Kidney glomerular epithelial cell (primary cell): ENCODE data around the gene COL28A1.
A peak's percentile ranks its signal among the peaks of the same experiment; 100 is the strongest.

ENCODE experiments used
- DNase-seq: peaks from one replicate; lab custom pipeline; 2025; lab: John Stamatoyannopoulos, UW

COL28A1 gene

DNA sequence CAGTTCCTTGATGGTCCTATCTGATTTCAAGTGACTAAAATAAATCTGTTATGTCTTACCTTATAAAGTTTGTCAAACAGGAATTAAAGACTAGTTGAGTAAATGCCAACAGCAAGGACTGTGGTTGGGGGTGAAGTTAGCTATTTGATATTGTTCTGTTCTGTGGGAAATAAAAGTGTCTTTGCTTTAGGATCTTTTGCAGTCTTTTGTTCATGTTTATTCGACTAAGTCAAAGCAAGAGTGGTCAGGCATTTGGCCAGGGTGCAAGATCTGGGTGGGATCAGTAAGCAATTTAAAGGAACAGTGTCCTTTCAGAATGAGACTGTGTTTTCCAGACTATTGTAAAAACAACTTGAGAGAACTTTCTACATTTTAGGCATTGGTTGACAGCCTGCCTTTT is at the start of gene COL28A1:
Gene COL28A1 (minus strand): TSS at position 183 of the 400 bp plus-strand sequence. CDS start 2,998 bp downstream, outside the sequence.
- DNase-seq = peak; percentile 21

DNA sequence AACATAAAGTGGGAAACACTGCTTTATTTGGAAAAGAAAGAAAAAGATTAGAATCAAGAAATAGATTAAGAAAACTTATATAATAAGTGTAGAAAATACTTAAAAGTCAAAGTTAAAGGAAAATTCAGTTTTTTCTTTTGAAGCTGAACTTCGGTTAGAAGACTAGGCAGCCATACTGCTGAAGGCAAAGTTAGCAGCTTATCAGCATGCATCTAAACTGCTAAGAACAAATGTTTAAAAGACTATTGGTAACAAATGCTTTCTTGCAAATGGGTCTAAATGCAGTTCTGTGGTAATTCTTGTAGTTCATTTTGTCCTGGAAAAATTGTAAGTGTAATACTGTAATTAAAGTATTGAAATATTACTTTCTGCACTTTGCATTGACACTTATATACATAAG is 49.0 kb upstream of the COL28A1 start:
- DNase-seq = no peak

- no peak for DNase-seq
Observed at GRCh38 chr7:7583731-7584130, 48.1 kb upstream of the COL28A1 start.

GRCh38 chr7:7582596-7582995 is 46.9 kb upstream of the COL28A1 start:
- no peak for DNase-seq

DNA sequence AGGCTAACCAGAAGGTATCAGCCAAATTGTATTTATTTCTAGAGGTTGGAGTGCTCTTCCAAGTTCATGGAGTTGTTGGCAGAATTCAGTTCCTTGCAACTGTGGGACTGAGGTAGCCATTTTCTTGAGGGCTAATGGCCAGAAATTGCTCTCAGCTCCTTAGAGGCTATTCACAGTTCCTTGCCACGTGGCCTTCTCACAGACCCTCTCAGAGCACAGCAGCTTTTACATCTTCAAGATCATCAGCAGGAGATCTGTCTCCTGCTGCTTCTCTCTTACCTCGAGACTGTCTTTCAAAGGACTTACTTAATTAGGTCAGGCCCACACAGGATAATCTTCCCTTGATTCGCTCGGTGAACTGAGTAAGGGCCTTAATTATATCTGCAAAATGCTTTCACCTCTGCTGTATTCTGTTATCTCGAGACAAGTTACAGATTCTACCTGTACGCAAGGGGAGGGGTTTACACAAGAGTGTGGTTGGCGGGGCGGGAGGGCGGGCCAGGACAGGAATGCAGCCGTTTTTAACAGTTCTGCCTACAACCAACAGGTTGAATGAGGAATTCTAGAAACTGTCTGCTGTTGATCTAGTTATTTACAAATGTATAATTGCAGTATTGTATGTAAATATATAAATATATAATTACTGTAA is 46.0 kb upstream of the COL28A1 start:
- DNase-seq = no peak

DNA sequence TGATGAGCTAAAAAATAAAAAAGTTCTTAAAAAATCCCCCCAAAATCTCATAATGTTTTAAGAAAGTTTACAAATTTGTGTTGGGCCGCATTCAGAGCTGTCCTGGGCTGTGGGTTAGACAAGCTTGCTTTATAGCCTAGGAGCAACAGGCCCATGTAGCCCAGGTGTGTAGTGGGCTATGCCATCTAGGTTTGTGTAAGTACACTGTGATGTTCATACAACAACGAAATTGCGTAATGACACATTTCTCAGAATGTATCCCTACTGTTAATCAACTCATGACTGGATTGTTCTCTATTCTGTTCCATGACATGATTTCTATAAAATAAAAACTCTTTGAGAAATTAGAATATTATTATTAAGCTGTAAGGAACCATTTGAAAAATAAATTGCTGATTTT is 44.0 kb upstream of the COL28A1 start:
- DNase-seq = no peak

- no peak for DNase-seq
Observed at GRCh38 chr7:7577888-7578287, 42.2 kb upstream of the COL28A1 start.

- no peak for DNase-seq
Observed at GRCh38 chr7:7576344-7576743, 40.7 kb upstream of the COL28A1 start.

DNA sequence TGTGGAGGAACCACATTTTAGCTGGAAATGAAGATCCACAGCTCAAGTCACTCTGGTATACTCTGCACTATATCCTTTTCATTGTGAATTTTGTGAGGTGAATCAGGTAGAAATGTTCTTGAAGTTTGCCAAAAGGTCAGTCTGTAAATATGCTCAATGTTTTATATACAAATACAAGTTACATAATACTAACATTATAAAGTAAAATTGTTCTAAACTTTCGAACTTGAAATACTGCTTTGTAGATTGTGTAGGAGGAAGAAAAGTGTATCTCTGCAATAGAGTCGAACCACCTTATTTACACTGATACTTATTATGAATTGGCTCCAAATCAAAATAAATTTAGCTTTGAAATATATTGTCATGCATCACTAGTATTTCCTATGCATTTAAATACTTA is 38.0 kb upstream of the COL28A1 start:
- no peak for DNase-seq

DNA sequence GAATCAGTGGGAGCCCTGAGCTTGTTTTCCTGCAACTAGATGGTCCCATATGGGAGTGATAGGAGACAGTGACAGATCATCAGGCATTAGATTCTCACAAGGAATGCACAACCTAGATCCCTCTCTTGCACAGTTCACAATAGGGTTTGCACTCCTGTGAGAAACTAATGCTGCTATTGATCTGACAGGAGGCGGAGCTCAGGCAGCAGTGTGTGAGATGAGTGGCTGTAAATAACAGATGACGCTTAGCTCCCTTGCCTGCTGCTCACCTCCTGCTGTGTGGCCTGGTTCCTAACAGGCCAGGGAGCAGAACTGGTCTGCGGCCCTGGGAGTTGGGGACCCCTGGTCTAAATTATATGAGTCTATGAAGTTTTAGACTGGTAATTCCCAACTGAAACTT is 34.9 kb upstream of the COL28A1 start:
- no peak for DNase-seq

DNA sequence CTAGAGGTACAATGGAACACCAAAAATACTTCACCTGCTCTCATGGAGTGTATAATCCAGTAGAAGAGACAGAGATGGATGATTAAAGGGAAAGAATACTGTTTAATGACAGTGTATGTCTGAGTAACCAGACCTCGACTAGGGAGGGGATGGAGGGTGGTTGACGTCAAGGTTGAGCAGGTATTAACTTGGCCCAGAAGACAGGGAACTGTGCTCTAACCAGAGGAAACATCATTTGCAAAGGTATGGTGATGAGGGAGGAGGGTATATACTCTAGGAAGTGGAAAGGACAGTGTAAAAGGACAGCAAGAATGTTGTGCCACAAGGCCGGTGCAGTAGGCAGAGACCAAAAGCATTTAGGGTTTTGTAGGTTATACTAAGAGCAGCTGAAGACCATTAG is 33.9 kb upstream of the COL28A1 start:
- no peak for DNase-seq

- no peak for DNase-seq
Observed at GRCh38 chr7:7569081-7569527, 33.4 kb upstream of the COL28A1 start.

DNA sequence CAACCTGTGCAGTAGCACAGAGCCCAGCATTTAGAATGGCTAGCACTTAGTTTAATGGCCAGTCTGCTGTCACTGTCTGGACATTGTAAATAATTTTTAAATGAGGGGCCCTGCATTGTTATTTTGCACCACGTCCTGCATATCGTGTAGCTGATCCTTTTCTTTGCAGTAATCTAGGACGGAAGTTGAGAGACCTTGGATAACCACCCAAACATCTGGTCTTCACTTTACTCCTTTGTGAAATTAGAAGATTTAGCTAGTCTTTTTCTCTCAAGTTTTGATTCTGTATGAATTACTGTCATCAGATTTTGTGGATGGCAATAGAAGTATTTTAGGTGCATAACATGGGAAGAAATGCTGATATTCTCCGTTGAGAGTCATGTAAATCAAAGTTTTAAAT is 32.9 kb upstream of the COL28A1 start:
- DNase-seq = no peak

GRCh38 chr7:7567898-7568531 is 32.3 kb upstream of the COL28A1 start:
- no peak for DNase-seq

DNA sequence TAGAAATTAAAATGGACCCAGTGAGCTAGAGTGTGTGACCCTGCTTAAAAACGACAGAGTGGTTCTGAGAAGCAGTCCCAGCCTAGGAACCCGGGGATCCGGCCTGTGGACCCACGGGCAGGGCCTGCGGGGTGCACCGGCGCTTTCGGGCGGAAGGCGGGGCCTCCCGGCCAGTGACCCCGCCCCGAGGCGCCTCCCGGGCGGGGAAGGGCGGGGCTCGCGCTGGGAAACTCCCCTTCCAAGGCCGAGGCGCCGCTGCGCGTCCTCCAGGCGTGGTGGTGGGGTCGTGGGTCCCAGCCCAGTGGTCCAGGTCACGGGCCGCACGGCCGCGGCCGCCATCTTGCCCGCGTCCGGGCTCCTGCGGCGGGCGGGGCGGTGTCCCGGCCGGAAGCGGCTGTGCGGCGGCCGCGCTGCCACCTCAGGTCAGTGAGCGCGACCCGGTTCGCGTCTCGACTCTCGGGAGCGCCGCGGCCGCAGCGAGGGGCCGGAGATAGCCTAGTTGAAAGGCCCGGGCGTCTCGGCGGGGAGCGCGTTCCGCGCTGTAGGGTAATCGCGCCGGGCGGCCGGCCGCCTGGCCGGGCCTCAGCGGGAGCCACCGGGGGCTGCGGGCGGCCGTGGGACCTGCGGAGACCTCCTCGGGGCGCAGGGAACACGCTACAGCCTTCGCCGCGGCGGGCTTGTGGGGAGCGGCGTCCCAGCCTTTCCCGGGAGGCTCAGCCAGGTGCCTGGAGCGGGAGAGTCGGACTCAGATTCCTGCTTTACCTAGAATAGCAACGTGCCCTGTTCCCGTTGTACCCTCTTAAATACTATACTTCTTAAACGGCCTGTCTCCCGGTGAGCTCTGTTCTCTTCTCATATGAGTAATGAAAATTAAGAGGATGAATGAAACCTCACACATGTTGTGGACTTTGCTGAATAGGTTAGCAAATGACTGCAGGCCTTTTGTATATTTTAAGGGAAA is 31.3 kb upstream of the COL28A1 start, which contains the start of gene MIOS:
Gene MIOS (plus strand): TSS at position 234 of the 961 bp plus-strand sequence. CDS start 5,592 bp downstream, outside the sequence.
- peak; percentile 87 for DNase-seq

DNA sequence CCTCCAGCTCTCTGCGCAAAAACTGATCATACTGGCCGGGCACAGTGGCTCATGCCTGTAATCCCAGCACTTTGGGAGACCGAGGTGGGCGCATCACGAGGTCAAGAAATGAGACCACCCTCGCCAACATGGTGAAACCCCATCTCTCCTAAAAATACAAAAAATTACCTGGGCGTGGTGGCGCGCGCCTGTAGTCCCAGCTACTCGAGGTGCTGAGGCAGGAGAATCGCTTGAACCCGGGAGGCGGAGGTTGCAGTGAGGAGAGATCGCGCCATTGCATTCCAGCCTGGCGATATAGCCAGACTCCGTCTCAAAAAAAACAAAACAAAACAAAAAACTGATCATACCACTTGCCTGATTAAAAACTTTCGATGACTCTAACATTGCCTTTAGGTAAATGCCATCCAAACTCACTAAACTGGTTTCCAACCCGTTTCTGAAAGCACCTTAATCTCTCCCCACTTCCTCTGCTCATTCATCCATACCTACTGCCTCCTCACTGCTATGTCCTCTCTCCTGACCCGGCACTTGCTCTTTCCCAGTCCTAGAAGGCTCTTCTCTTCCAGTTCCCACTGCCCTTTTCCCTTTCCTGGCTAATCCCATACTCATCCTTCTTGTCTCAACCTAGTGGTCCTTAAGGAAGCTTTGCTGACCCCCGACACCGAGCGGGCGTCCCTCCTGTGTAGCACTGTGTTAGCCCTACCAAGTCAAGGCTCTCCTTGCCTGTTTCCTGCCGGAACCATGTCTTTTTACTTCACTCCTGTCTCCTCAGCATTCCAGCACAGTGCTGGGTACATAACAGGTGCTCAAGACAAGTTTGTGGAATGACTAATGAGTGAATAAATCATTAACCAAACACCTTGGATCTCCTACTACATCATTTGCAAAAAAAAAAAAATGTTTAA is 30.3 kb upstream of the COL28A1 start:
- peak; percentile 87 for DNase-seq

GRCh38 chr7:7565018-7565680 is 29.5 kb upstream of the COL28A1 start:
- no peak for DNase-seq

DNA sequence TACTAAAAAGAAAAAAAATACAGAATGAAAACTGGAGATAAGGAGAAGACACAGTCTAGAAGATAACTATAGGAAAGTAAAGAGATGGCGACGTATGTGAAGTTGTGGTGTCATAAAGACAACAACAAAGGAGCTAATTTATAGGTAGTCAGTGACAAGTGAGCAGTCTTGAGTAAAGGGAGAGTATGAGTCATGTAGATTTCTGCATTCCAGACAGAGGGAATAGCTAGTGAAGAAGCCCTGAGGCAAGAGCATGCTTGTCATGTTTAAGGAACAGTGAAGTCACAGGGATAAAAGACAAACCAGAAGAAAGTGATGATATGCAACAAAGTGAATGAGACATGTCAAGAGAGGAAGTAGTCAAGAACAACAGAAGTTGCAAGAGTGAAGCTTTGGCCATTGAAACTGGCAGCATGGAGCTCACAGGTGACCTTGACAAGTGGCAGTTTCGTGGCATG is 28.7 kb upstream of the COL28A1 start:
- DNase-seq = peak; percentile 89

GRCh38 chr7:7563813-7564212 is 28.1 kb upstream of the COL28A1 start:
- no peak for DNase-seq

- DNase-seq = no peak
Observed at GRCh38 chr7:7563269-7563668, 27.6 kb upstream of the COL28A1 start.

- DNase-seq = no peak
Observed at GRCh38 chr7:7562736-7563135, 27.1 kb upstream of the COL28A1 start.
